ENCODE measurements around the gene LCN9. TPM values are rescaled to one million over a fixed set of nuclear protein-coding genes. Genes with fewer than 3 reads are reported as not detected.
"Not testable (repeated sequence)": the region's sequence is repeated elsewhere in the genome, so short reads cannot be mapped to it uniquely, and the experiment has no call there.

Gene LCN9
- total RNA-seq (2014; rRNA removed; shearing (Covaris generic)), result not detected in 2 replicates
- polyA plus RNA-seq (2015; cell fraction: cytosol; rRNA removed), result not detected in 2 replicates
- not detected in 2 replicates for polyA plus RNA-seq (2015; cell fraction: nucleus; rRNA removed)

- in situ Hi-C loops (cut with HindIII; ENCODE audit: low pct_unique_long_range_greater_than_20kb, low sequenced_read_pairs), result no loop called here
- DNase-seq (ENCODE audit: low read depth, low spot score), result no peak
These were observed at the start of gene LCN9 for GRCh38 chr9:135662758-135663450. LCN9 (plus strand) TSS chr9:135663309; CDS start chr9:135663322, 13 bp downstream.

DNA sequence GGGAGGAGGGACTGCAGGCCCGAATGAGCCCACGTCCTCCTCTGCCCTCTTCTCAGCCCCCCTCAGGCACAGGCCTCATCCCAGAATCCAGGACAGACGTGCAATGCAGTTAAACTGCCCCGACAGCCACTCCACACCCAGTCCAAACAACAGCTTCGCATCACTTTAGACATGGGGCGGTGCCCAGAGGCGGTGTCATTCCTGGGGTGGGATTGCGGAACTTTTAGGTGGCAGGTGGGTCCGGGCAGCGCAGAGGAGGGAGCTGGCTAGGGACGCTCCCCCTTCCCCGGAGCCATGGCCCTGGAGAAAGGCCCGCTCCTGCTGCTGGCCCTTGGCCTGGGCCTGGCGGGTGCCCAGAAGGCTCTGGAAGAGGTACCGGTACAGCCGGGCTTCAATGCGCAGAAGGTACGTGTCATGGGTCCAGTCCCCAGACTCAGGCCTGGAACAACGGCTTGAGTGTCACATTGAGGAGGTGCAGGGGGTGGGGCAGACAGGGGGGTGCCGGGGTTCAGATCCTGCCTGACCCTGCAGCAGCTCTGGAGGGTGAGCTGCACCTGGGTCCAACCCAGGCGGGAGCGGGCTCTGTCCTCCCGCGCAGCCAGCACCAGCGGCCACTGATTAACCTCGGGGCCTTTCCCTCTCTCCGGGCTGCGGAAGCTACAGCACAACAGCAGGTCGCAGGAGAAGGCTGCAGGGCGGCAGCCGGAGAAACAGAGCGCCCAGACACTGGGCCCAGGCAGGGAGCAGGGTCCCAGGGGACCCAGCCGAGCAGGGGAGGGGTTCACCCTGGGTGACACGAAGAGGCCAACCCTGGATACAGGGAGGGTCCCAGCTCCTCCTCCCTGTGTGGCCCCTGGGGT, 48.9 kb upstream of the LCN9 start:
- in situ Hi-C loops (cut with HindIII; ENCODE audit: low pct_unique_long_range_greater_than_20kb, low sequenced_read_pairs), result no loop called here
- no peak for DNase-seq (ENCODE audit: low read depth, low spot score)

- DNase-seq (ENCODE audit: low read depth, low spot score), result no peak
- in situ Hi-C loops (cut with HindIII; ENCODE audit: low pct_unique_long_range_greater_than_20kb, low sequenced_read_pairs), result no loop called here
These were observed 48.1 kb upstream of the LCN9 start for GRCh38 chr9:135614821-135615665.

- in situ Hi-C loops (cut with HindIII; ENCODE audit: low pct_unique_long_range_greater_than_20kb, low sequenced_read_pairs), result no loop called here
- no peak for DNase-seq (ENCODE audit: low read depth, low spot score)
These were observed 47.2 kb upstream of the LCN9 start for GRCh38 chr9:135615666-135616618.

- no peak for DNase-seq (ENCODE audit: low read depth, low spot score)
- in situ Hi-C loops (cut with HindIII; ENCODE audit: low pct_unique_long_range_greater_than_20kb, low sequenced_read_pairs), result no loop called here
These were observed 46.2 kb upstream of the LCN9 start for GRCh38 chr9:135616619-135617537.

DNA sequence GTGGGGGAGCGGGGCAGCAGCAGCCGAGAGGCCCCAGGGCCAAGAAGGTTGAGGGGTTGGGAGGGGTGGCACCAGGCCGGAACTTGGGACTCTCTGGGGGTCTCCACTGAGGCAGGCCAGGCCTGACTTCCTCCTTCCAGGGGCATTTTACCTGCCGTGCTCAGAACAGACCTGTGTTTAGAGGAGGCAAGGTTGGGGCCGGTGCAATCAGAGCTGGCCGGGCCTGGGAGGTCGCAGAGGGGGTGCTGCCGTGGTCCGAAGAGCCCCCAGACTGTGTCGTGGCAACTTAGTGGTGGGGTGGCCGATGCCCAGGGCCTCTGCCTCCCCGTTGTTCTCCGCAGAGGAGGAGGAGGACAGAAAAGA, 45.6 kb upstream of the LCN9 start:
- in situ Hi-C loops (cut with HindIII; ENCODE audit: low pct_unique_long_range_greater_than_20kb, low sequenced_read_pairs), result no loop called here
- no peak for DNase-seq (ENCODE audit: low read depth, low spot score)

DNA sequence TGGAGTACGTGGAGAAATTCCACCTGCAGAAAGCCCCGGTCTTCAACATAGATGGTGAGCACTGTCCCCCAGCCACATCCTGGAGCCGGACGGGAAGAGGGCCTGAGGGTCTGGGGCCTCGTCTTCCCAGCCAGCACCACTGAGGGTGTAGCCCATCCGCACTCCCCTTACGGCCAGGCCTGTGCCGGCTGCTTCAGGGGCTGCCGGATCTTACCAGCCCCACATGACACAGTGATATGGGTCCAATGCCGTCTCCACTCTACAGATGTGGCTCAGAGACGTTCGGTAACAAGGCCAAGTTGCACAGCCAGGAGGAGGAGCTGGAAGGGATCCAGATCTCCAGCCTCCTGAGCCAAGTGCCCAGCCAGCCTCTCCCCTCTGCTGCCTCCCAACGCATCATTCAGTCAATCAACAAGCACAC, 45.1 kb upstream of the LCN9 start:
- no peak for DNase-seq (ENCODE audit: low read depth, low spot score)
- in situ Hi-C loops (cut with HindIII; ENCODE audit: low pct_unique_long_range_greater_than_20kb, low sequenced_read_pairs), result no loop called here

- in situ Hi-C loops (cut with HindIII; ENCODE audit: low pct_unique_long_range_greater_than_20kb, low sequenced_read_pairs), result no loop called here
- DNase-seq (ENCODE audit: low read depth, low spot score), result no peak
These were observed 44.1 kb upstream of the LCN9 start for GRCh38 chr9:135618866-135619598.

DNA sequence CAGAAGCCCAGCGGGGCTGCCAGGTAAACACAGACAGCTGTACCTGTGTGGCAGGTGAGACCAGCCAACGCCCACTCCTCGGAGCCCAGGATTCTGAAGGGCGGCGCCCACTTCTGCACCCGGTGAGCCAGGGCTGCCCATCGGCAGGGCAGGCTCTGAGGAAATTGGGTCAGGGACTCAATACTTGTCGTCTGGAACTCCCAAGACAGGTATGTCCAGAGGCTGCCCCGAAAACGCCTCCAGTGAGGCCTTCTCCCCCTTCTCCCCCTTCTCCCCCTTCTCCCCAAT, 43.6 kb upstream of the LCN9 start:
- in situ Hi-C loops (cut with HindIII; ENCODE audit: low pct_unique_long_range_greater_than_20kb, low sequenced_read_pairs), result no loop called here
- DNase-seq (ENCODE audit: low read depth, low spot score), result no peak

- in situ Hi-C loops (cut with HindIII; ENCODE audit: low pct_unique_long_range_greater_than_20kb, low sequenced_read_pairs), result no loop called here
- no peak for DNase-seq (ENCODE audit: low read depth, low spot score)
These were observed 42.6 kb upstream of the LCN9 start for GRCh38 chr9:135620558-135620957.

GRCh38 chr9:135622415-135623020, 40.6 kb upstream of the LCN9 start:
- in situ Hi-C loops (cut with HindIII; ENCODE audit: low pct_unique_long_range_greater_than_20kb, low sequenced_read_pairs), result no loop called here
- DNase-seq (ENCODE audit: low read depth, low spot score), result no peak

DNA sequence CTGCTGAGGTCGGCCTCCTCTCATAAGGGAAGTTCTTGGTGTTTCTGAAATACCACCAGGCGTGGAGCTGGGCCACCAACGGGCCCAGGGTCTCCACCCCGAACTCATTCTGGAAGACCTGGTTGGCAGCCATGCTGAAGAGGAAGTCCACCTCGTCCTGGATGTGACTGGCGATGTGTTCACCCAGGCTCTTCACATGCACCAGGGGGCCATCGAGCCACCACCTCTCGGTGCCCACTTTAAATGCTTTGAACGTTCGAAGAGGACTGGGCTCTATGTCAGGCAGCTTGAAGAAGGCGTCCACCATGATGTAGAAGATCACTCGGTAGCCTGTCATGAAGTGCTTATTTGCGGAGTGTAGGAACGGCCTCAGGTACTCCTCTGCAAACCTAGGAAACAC, 38.8 kb upstream of the LCN9 start:
- in situ Hi-C loops (cut with HindIII; ENCODE audit: low pct_unique_long_range_greater_than_20kb, low sequenced_read_pairs), result no loop called here
- DNase-seq (ENCODE audit: low read depth, low spot score), result no peak

- in situ Hi-C loops (cut with HindIII; ENCODE audit: low pct_unique_long_range_greater_than_20kb, low sequenced_read_pairs), result no loop called here
- no peak for DNase-seq (ENCODE audit: low read depth, low spot score)
These were observed 30.3 kb upstream of the LCN9 start for GRCh38 chr9:135632841-135633240.

DNA sequence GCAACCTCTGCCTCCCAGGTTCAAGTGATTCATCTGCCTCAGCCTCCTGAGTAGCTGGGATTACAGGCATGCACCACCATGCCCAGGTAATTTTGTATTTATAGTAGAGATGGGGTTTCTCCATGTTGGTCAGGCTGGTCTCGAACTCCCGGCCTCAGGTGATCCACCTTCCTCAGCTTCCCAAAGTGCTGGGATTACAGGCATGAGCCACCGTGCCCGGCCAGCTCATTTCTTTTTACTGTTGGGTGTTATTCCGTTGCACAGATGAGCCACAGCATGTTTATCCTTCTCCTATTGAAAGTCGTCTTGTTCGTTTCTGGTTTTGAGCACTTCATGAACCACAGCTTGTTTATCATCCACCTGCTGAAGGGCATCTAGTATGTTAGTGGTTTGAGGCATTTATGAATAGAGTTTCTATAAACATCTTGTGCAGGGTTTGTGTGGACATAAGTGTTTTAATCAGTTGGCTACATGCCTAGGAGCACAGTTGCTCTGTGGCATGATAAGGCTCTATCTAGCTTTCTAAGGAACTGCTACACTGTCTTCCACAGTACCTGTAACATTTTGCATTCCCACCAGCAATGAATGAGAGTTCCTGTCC, 26.1 kb upstream of the LCN9 start:
- in situ Hi-C loops (cut with HindIII; ENCODE audit: low pct_unique_long_range_greater_than_20kb, low sequenced_read_pairs); DNase-seq (ENCODE audit: low read depth, low spot score): not testable (repeated sequence)

DNA sequence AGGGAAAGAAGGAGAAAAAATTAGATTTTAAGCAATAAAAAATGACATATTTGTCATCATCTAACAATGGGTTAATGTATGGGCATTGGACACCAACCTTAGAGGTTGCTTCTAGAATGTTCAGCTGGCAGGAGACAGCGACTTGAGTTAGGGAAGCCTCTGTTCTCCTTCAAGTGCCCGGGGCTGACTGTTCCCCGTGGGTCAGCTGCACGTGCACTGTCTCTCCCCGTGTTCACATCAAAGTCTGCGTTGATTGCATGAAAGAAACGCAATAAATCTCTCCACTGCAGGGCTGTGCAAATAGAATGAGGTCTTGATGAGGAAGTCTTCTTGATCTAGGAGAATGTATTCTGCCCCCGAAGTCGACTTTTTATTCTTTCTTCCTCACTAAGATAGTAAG, 23.9 kb upstream of the LCN9 start, which contains the start of gene GLT6D1:
GLT6D1 (minus strand) TSS at position 345 of the 400 bp plus-strand sequence. CDS start 353 bp downstream, outside the sequence.
- no peak for DNase-seq (ENCODE audit: low read depth, low spot score)
- in situ Hi-C loops (cut with HindIII; ENCODE audit: low pct_unique_long_range_greater_than_20kb, low sequenced_read_pairs), result no loop called here
